Adrenal gland (tissue), 12 donors: Measurements from ENCODE around the gene PRKCZ. TPM values are rescaled to one million over a fixed set of nuclear protein-coding genes. Genes with fewer than 3 reads are reported as not detected.

ENCODE experiments used
- DNase-seq, 7 donors: peaks; one replicate each; pipeline ENCODE4 v3.0.0-alpha.2; 2019 to 2020
- H3K27ac ChIP-seq, 5 donors: fragments of 200-600 bp; sonication (generic) in 4 of 5; 1 replicate in 3 of 5; 2 replicates in 2 of 5; pipeline versions ENCODE4 v1.5.1 to v1.8.0; 2016 to 2020; ENCODE audit warnings: mild to moderate bottlenecking in 1 of 5
- H3K27me3 ChIP-seq: fragments of 200-600 bp; 2 replicates; pipeline ENCODE4 v1.8.0; 2021
- H3K36me3 ChIP-seq, 2 donors: fragments of 200-600 bp; replicated peaks in 1 of 2; 1 replicate in 1 of 2; 2 replicates in 1 of 2; pipeline versions ENCODE4 v1.5.1 to v1.8.0; 2018 to 2022
- H3K4me1 ChIP-seq, 2 donors: fragments of 200-600 bp; replicated peaks in 1 of 2; 1 replicate in 1 of 2; 2 replicates in 1 of 2; pipeline versions ENCODE4 v1.5.1 to v1.8.0; 2018 to 2021
- H3K4me3 ChIP-seq, 4 donors: fragments of 200-600 bp; sonication (generic) in 3 of 4; one replicate each; pipeline ENCODE4 v1.5.1; 2016 to 2018
- H3K9me3 ChIP-seq, 3 donors: fragments of 200-600 bp; sonication (generic) in 1 of 3; replicated peaks in 1 of 3; 1 replicate in 2 of 3; 2 replicates in 1 of 3; pipeline versions ENCODE4 v1.5.1 to v1.8.0; 2016 to 2021
- CTCF ChIP-seq, 6 experiments: fragments of 450-650 bp in 4 of 6; fragments of 200-600 bp in 2 of 6; sonication (generic) in 1 of 6; IDR thresholded peaks; 1 replicate in 5 of 6; 2 replicates in 1 of 6; pipeline versions ENCODE4 v1.5.1 to v1.8.0; 2016 to 2021; ENCODE audit warnings: antibody characterized with exemption in 6 of 6, mild to moderate bottlenecking in 2 of 6, moderate library complexity in 1 of 6
- POLR2A ChIP-seq, 2 donors: fragments of 450-650 bp; IDR thresholded peaks; one replicate each; pipeline ENCODE4 v1.6.1; 2017; ENCODE audit warnings: antibody characterized with exemption in 2 of 2, mild to moderate bottlenecking in 2 of 2, moderate library complexity in 1 of 2
- WGBS, 4 donors: extraction: QIAGEN DNeasy Blood & Tissue Kit in 2 of 4; methylation state at CpG; one replicate each; pipeline versions ENCODE4 v1.1.5 to v1.1.7; 2013 to 2017; 5-methylcytosine and 5-hydroxymethylcytosine counted together
- intact Hi-C, 2 donors: fragments of 100-400 bp; cut with DNase I; formaldehyde crosslinking; loops; one replicate each; pipeline versions ENCODE4 v1.14.1 to v1.15.0; 2022 to 2023
- polyA plus RNA-seq, 3 donors: library from polyadenylated mRNA; stranded (reverse); fragments of 200-250 nt in 2 of 3; fragments of 350-450 nt in 1 of 3; fragmentation: Illumina TruSeq in 1 of 3; extraction: RNeasy Lipid Tissue Mini Kit (QIAGEN cat#74804) in 1 of 3; gene quantifications; one replicate each; pipeline ENCODE4 v1.2.3, GENCODE V29; 2013 to 2014
- total RNA-seq, 9 donors: library from RNA; depleted of rRNA in 4 of 9; stranded (reverse); fragments of >200 nt in 4 of 9; fragments of 120-200 nt in 1 of 9; fragmentation: NEBNext Ultra II Directional in 1 of 9; extraction: Animal tissue kit (Norgen Biotek cat#: 25700) in 1 of 9; gene quantifications; one replicate each; pipeline versions ENCODE4 v1.1.0 to v1.2.4, GENCODE V29; 2013 to 2023
- donor health status: healthy with polysubstance abuse.
- donor health status: Bipolar disorder and iron deficiency.
- donor health status: DM: yes; HTN: yes; CAD: no.
- donor health status: DM: no; HTN: no; CAD: no.
- donor health status: DM: no; HTN: no; CAD: no.
- donor health status: DM: yes; HTN: yes; CAD: no.

The PRKCZ gene
- total and polyA plus RNA-seq, 12 donors = 8.2 to 50.5 (median 25.4) TPM

DNA sequence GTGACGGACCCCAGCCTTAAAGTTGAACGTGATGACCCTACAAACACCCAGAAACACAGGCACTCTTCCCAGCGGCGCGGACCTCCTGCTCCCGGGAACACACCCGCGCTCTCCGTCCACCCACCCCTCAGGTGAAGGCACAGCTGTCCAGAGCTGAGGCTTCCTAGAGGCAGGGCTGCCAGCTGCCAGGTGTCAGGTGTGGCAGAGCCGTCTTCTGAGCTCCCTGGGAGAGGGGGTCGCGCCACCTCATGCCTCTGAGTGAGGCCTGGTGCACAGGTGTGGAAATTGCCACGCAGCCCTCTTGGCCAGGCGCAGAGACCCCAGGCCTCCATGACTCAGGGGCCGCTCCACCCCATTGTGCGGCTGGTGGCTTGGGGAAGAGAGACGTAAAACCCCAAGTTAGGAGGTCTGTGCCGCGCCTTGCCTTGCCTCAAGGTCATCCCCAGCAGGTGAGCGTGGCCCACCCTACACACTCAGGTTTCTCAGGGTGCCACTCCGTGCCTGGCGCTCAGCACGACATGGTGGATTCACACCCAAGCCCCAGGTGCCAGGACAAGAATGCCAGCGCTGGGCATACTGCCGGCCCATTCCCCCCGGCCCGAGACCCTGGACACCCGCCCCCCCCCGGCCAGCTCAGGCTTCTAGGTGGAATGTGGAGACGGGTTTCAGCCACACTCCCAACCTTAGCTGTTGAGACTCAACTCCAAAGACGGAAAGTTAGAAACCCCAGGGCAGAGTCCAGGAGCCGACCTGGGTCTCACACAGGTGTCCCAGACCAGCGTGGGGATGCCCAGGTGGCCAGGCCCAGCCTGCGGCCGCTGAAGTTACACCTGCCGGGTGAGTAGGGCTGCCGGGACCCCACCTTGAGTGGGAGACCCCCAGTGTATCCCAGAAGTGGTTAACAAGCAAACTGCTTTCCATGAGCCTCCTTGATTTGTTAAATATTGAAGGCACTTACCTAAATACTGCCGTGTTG is 136.0 kb downstream of the PRKCZ start:
- DNase-seq = peak in 1 of 7 donors; percentile 17
- Histone ChIP-seq H3K27ac (no peak overlapping the region), H3K36me3 (no peaks in the 10 kb centered on the region), H3K27me3 (no peaks in the 10 kb centered on the region), H3K9me3 (no peaks in the 10 kb centered on the region), H3K4me1 (peaks cover 13 to 19% of the 10 kb centered on the region in 2 donors), H3K4me3 (no peak overlapping the region)
- intact Hi-C loops = no loop called here
- TF ChIP-seq POLR2A (IDR thresholded peaks at IDR 0.05) = no peak
- no peak for TF ChIP-seq CTCF (IDR thresholded peaks at IDR 0.05)
- 89 to 94% (median 92%) methylated on average over 20 to 38 of the region's 38 CpGs for WGBS, 4 donors

- Histone ChIP-seq H3K27me3 (no peaks in the 10 kb centered on the region), H3K4me3 (no peak overlapping the region), H3K9me3 (no peaks in the 10 kb centered on the region), H3K4me1 (peaks cover 14 to 24% of the 10 kb centered on the region in 2 donors), H3K27ac (no peak overlapping the region), H3K36me3 (no peaks in the 10 kb centered on the region)
- intact Hi-C loops = no loop called here
- DNase-seq = peak in 1 of 7 donors; percentile 14
- WGBS, 4 donors = 70 to 88% (median 79%) methylated on average over 5 to 9 of the region's 9 CpGs
- no peak for TF ChIP-seq POLR2A (IDR thresholded peaks at IDR 0.05)
- no peak for TF ChIP-seq CTCF (IDR thresholded peaks at IDR 0.05)
These were observed 136.7 kb downstream of the PRKCZ start for GRCh38 chr1:2186901-2187300.

DNA sequence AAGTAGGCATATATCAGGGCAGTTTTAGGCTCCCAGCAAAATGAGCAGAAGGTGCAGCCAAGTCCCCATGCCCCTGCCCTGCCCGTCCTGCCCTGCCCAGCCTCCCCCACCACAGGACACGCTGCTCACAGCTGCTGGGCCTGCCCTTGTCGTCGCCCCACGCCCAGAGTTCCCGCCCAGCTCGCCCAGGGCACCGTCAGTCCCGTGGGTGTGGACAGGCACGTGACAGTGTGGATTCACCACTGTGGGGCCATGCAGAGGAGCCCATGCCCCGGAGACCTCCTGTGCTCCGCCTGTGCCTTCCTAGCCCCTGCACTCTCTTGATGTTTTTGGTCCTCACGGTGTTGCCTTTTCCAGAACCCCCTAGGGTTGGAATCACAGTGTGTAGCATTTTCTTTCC is 137.4 kb downstream of the PRKCZ start:
- no peak overlapping the region for H3K27ac ChIP-seq
- intact Hi-C loops = no loop called here

More for the DNA sequence above, 137.4 kb downstream of the PRKCZ start:
- 80 to 89% (median 85%) methylated on average over 8 to 13 of the region's 13 CpGs for WGBS, 4 donors
- TF ChIP-seq POLR2A (IDR thresholded peaks at IDR 0.05) = no peak
- no peak for TF ChIP-seq CTCF (IDR thresholded peaks at IDR 0.05)
- DNase-seq = no peak
- no peak overlapping the region for H3K4me3 ChIP-seq
- H3K27me3 ChIP-seq = no peaks in the 10 kb centered on the region
- peaks cover 14 to 31% of the 10 kb centered on the region in 2 donors for H3K4me1 ChIP-seq
- no peaks in the 10 kb centered on the region for H3K9me3 ChIP-seq
- no peaks in the 10 kb centered on the region for H3K36me3 ChIP-seq
